COLO668 (cell line): ENCODE measurements around the gene PPP2R3B.
"Not testable (repeated sequence)": the region's sequence is repeated elsewhere in the genome, so short reads cannot be mapped to it uniquely, and the experiment has no call there.

Source experiments
- DNase-seq: peaks from one replicate; lab custom pipeline; 2025; ENCODE audit not compliant: unreplicated experiment; lab: John Stamatoyannopoulos, UW

PPP2R3B gene, protein sequence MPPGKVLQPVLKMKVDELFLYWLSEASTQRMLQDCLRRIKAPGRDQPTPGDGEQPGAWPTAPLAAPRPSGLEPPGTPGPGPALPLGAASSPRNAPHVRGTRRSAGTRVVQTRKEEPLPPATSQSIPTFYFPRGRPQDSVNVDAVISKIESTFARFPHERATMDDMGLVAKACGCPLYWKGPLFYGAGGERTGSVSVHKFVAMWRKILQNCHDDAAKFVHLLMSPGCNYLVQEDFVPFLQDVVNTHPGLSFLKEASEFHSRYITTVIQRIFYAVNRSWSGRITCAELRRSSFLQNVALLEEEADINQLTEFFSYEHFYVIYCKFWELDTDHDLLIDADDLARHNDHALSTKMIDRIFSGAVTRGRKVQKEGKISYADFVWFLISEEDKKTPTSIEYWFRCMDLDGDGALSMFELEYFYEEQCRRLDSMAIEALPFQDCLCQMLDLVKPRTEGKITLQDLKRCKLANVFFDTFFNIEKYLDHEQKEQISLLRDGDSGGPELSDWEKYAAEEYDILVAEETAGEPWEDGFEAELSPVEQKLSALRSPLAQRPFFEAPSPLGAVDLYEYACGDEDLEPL

GRCh38 chrX:386768-387575 lies at the start of gene PPP2R3B:
Gene PPP2R3B, minus strand, starts transcription at chrX:386907. Its CDS starts 216 bp downstream, at chrX:386691.
- no peak for DNase-seq

GRCh38 chrX:435536-436122 lies 48.9 kb upstream of the PPP2R3B start:
- DNase-seq, result no peak

- no peak for DNase-seq
Measured at GRCh38 chrX:434946-435345, 48.2 kb upstream of the PPP2R3B start.

DNA sequence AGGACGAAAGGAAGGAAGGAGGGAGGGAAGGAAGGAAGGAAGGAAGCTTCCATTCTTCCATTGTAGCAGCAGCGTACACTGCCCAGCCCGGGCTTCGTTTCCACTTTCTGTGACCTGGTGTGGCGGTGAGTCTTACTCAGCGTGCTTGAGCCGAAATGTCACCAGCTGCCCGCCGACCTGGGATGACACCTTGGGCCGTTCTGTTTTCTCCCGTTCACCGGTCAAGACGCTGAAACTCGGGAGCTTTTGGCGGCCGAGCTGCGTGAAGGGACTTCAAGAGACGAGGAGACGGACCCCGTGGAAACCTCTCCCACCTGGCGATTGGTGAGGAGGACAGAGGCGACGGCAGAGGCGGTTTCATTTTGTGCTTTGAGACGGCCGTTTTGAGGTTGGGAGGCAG lies 47.1 kb upstream of the PPP2R3B start:
- no peak for DNase-seq

- DNase-seq, result not testable (repeated sequence)
Measured at GRCh38 chrX:432666-433065, 46.0 kb upstream of the PPP2R3B start.

GRCh38 chrX:431492-432111 lies 44.9 kb upstream of the PPP2R3B start:
- no peak for DNase-seq

- no peak for DNase-seq
Measured at GRCh38 chrX:431056-431455, 44.3 kb upstream of the PPP2R3B start.

DNA sequence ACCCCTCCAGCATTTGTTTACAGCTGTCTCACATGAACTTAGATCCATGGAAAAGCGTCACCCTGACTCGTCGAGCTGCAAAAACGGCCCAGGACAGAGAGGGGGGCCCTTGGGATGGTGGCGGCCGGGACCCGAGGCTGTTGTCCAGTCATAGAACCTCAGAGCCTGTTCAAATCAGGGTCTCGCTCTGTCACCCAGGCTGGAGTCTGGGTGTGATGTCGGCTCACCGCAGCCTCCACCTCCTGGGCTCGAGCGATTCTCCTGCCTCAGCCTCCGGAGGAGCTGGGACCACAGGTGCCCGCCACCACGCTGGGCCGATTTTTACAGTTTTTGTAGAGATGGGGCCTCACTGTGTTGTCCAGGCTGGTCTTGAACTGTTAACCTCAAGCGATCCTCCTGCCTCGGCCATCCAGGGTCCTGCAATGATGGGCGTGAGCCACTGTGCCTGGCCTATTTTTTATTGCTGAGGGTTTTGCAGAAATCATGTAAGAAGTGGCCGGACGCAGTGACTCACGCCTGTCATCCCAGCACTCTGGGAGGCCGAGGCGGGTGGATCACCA lies 42.6 kb upstream of the PPP2R3B start:
- DNase-seq, result no peak

DNA sequence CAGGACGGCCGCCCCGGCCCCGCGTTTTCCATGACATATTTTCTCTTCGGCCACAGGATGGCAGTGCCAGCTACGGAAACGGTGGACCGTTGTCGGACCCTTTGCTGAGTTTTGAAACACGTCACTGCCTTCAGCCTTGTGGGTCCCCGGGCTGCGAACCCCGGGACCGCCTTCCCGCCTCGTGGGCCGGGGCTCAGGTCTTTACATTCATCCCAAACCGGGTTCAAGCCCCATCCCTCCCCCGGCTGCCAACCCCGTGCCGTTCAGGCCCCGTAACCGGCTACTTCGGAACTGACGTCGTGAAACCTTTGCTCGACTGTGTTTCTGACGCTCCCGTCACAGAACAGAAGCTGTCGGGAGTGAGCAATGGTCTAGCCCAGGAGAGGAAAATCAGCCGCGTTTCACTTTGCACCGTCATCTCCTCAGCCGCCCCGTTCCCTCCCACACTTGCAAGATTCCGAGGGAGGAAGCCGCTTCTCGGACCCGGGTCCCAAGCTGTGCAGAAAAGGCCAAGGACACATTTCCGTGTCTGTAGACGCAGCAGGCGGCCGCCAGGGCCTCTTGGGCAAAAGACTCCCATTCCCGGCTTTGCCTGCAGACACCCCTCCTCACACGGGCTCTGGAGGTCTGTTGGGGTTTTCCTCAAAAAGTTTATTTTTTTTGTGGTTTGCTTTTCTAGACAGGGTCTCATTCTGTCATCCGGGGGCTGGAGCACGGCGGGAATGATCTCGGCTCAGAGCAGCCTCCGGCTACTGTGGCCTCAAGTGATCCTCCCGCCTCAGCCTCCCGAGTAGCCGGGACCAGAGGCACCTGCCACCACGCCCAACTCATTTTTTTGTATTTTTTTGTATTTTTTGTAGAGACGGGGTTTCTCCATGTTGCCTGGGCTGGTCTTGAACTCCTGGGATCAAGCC lies 41.4 kb upstream of the PPP2R3B start:
- peak; percentile 2 for DNase-seq

- no peak for DNase-seq
Measured at GRCh38 chrX:426881-427280, 40.2 kb upstream of the PPP2R3B start.

DNA sequence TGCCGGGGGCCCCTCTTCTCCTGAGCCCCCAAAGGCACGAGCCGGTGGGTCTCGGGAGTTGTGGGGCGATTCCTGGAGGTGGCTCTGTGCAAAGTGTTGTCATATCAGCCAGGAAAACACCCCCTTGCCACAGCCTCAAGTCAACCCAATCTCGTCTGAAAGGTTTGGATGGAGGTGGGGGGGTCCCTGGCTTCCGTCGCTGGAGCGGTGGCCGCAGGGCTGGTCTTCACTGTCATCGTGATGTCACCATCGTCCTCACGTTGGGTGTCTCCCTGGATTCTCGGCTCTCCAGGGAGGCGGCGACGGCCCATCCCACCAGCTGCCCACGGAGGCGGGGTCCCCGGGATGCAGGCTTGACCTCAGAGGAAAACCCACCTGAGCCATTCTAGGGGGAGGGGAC lies 38.3 kb upstream of the PPP2R3B start:
- no peak for DNase-seq

- no peak for DNase-seq
Measured at GRCh38 chrX:421646-422391, 35.1 kb upstream of the PPP2R3B start.

- no peak for DNase-seq
Measured at GRCh38 chrX:420496-421223, 34.0 kb upstream of the PPP2R3B start.

DNA sequence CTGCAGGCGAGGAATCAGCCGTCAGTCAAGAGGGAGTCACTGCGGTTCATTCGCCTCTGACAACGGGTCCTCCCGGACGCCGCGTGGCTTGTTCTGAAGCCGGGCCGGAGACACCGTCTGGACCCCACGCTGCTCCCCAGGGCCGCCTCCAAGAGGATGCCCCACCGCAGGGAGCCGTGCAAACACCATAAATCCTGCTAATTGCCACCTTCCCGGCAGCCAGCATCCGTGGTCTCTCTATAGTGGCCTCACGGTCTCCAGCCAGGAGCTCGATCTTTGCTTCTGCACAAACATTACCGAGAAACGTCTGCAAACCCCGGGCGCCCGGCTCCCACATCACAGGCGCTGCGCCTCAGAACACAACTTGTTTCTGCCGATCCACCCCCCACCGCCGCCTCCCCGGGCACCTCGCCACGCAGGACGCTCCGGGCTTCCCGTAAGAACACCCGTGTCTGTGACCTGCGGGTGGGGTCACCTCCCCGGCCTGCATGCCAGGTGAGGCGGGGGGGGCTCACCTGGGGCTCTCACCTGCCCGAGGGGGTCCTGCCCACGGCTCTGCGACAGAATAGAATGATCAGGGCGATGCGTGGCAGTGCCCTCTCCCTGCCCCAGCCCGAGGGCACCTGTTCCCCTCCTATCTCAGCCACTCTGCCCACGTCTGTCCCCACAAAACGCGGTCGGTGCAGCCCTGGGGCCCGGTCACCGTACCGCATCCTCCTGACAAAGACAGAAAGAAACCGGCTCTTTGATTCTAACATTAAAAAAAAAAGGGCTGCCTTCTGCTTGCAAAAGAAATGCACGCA lies 32.4 kb upstream of the PPP2R3B start:
- peak; percentile 26 for DNase-seq

DNA sequence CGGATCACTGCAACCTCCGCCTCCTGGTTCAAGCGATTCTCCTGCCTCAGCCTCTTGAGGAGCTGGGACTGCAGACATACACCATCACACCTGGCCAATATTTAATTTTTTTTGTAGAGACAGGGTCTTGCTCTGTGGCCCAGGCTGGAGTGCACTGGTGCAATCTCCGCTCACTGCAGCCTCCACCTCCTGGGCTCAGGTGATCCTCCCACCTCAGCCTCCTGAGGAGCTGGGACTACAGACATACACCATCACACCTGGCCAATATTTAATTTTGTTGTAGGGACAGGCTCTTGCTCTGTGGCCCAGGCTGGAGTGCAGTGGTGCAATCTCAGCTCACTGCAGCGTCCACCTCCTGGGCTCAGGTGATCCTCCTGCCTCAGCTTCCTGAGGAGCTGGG lies 28.8 kb upstream of the PPP2R3B start:
- DNase-seq, result not testable (repeated sequence)

DNA sequence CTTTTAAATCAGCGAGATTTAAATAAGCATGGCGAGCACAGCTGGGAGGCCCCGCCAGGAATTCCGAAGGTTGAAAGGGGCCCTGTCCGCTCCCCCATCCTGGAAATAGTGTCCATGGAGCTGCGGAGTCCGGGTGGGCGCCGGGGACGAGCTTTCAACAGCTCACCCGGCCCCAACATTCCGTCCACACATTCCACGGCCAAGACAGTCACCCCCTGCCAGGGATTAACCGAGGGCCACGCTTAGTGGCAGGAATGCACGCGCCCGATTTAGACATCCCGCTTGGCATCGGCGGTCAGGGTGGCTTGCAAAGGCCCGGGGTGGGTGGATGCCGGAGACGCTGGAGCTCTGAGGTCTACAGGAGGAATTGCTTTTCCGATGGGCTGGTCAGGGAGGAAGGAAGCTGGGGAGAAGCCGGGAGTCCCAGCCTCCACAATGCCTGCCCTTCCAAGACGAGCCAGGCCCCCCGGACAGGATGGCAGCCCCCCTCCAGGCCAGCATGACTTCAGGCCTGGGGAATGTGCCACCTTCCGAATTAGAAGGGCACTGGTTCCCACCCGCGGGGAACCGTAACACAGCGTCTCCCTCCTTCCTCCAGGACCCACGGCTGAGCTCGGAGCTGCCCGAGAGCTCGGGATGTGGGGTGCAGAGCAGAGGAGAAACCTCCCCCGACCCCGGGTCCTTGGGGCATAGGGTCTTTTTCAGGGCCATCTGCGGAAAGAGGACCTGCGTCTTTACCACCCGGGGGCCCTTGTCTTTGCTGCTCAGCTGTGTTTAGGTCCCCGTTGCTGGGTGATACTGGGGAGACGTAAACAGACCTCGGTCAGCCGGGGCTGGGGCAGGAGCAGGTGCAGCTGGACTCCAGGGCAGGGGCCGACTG lies 26.9 kb upstream of the PPP2R3B start:
- peak; percentile 54 for DNase-seq

GRCh38 chrX:410296-410695 lies 23.6 kb upstream of the PPP2R3B start:
- no peak for DNase-seq
